Chondrocyte (in vitro differentiated cells): Measurements from ENCODE around the gene LNX1. TPM values are rescaled to one million over a fixed set of nuclear protein-coding genes. Genes with fewer than 3 reads are reported as not detected.

Experiments
- DNase-seq: peaks from one replicate; pipeline ENCODE4 v3.0.0; 2021; ENCODE audit warnings: mixed read lengths, low spot score
- H3K27ac Mint-ChIP-seq: one replicate; pipeline ENCODE4 v1.8.0; 2021; ENCODE audit warnings: mild to moderate bottlenecking, moderate library complexity, mixed read lengths; ENCODE audit not compliant: unreplicated experiment
- H3K27me3 Mint-ChIP-seq: 2 replicates; pipeline ENCODE4 v1.8.0; 2021; ENCODE audit warnings: low read depth, mixed read lengths
- H3K36me3 Mint-ChIP-seq: 2 replicates; pipeline ENCODE4 v1.8.0; 2021; ENCODE audit warnings: low read depth, mixed read lengths
- H3K4me1 Mint-ChIP-seq: 2 replicates; pipeline ENCODE4 v1.8.0; 2021; ENCODE audit warnings: low read depth, mild to moderate bottlenecking, mixed read lengths
- H3K4me3 Mint-ChIP-seq: one replicate; pipeline ENCODE4 v1.8.0; 2021; ENCODE audit warnings: mild to moderate bottlenecking, moderate library complexity, mixed read lengths; ENCODE audit not compliant: unreplicated experiment
- H3K9me3 Mint-ChIP-seq: 2 replicates; pipeline ENCODE4 v1.8.0; 2021; ENCODE audit warnings: low read depth, mixed read lengths
- CTCF ChIP-seq: fragments of 200-600 bp; sonication (generic); IDR thresholded peaks from 2 replicates; pipeline ENCODE4 v1.5.0; 2021; ENCODE audit warnings: antibody characterized with exemption, mild to moderate bottlenecking, moderate library complexity
- total RNA-seq: library from RNA; stranded (reverse); gene quantifications from 3 replicates; pipeline ENCODE4 v1.2.1, GENCODE V29; 2021

Gene LNX1
- total RNA-seq, 1 donor from 2014 or later: 1.8 TPM

- Mint-ChIP-seq H3K27ac (peak overlapping the region; percentile 41), H3K4me1 (peaks cover 42% of the 10 kb centered on the region)
Observed at GRCh38 chr4:53596901-53597300, 5.6 kb upstream of the LNX1 start.

GRCh38 chr4:53595834-53596233, 4.5 kb upstream of the LNX1 start:
- TF ChIP-seq CTCF: no peak
- Mint-ChIP-seq H3K4me3 (no peak overlapping the region), H3K4me1 (peaks cover 48% of the 10 kb centered on the region), H3K9me3 (peaks cover 4% of the 10 kb centered on the region), H3K27ac (no peak overlapping the region), H3K27me3 (no peaks in the 10 kb centered on the region), H3K36me3 (no peaks in the 10 kb centered on the region)
- DNase-seq: no peak

More at GRCh38 chr4:53596901-53597300, 5.6 kb upstream of the LNX1 start:
- H3K27me3 Mint-ChIP-seq: no peaks in the 10 kb centered on the region
- no peak overlapping the region for H3K4me3 Mint-ChIP-seq
- no peak for TF ChIP-seq CTCF
- no peaks in the 10 kb centered on the region for H3K36me3 Mint-ChIP-seq
- peaks cover 4% of the 10 kb centered on the region for H3K9me3 Mint-ChIP-seq
- DNase-seq: no peak

GRCh38 chr4:53595204-53595603, 3.9 kb upstream of the LNX1 start:
- no peak for DNase-seq
- no peak for TF ChIP-seq CTCF
- Mint-ChIP-seq H3K27ac (no peak overlapping the region), H3K9me3 (peaks cover 4% of the 10 kb centered on the region), H3K27me3 (no peaks in the 10 kb centered on the region), H3K36me3 (no peaks in the 10 kb centered on the region), H3K4me3 (no peak overlapping the region), H3K4me1 (peaks cover 55% of the 10 kb centered on the region)

GRCh38 chr4:53593765-53594164, 2.5 kb upstream of the LNX1 start:
- no peak overlapping the region for H3K27ac Mint-ChIP-seq
- no peaks in the 10 kb centered on the region for H3K27me3 Mint-ChIP-seq
- H3K4me1 Mint-ChIP-seq: peaks cover 47% of the 10 kb centered on the region
- peaks cover 4% of the 10 kb centered on the region for H3K9me3 Mint-ChIP-seq
- no peak for TF ChIP-seq CTCF
- no peaks in the 10 kb centered on the region for H3K36me3 Mint-ChIP-seq
- no peak for DNase-seq
- H3K4me3 Mint-ChIP-seq: no peak overlapping the region

GRCh38 chr4:53592686-53593501, 1.6 kb upstream of the LNX1 start:
- Mint-ChIP-seq H3K27me3 (no peaks in the 10 kb centered on the region), H3K27ac (peak overlapping the region; percentile 49), H3K36me3 (no peaks in the 10 kb centered on the region), H3K4me3 (peak overlapping the region; percentile 52), H3K9me3 (peaks cover 4% of the 10 kb centered on the region), H3K4me1 (peaks cover 40% of the 10 kb centered on the region)
- no peak for DNase-seq
- TF ChIP-seq CTCF: no peak
